NCI-H526 treated with DMSO at 0.1 percent for 48 hours (cell line): ENCODE measurements around the gene SIGLEC7.

Experiments used
- DNase-seq: peaks from one replicate; lab custom pipeline; 2025; lab: John Stamatoyannopoulos, UW

Gene SIGLEC7

GRCh38 chr19:51119101-51119500 is 23.0 kb upstream of the SIGLEC7 start:
- DNase-seq = no peak

DNA sequence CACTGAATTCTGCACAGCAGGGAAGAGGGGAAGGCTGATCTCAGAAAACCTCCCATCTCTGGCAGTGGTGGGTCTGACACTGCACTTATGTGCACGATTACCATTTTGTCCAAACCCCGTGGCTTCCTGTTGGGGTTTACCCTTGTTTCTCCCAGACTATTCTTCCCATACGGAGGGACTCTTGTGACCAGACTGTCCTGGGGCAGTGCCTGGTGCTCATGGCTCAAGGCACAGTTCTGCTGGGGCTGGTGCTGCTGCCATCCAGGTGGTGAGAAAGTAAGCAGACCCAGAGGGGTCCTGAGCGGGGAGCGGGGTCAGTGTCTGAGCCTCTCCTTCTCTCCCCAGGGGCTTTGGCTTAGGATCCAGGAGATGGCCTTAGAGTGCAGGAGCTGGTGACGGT is 22.5 kb upstream of the SIGLEC7 start:
- no peak for DNase-seq

DNA sequence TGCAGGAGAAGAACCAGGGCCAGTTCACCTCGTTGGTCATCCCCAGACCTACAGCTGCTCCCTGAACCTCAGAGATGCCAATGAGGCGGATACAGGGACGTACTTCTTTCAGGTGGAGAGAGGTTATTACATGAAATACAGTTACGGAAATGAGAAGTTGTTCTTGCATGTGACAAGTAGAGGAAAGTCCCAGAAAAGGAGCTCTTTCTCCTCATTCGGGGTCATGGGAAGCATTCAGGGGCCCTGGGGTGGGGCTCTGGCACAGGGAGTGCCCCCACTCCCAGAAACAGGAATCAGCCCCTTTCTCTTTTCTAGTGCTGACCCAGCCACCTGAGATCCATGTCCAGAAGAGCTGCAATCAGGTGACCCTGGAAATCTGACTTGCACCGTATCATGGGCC is 21.9 kb upstream of the SIGLEC7 start:
- no peak for DNase-seq

- no peak for DNase-seq
These were observed 20.8 kb upstream of the SIGLEC7 start for GRCh38 chr19:51121257-51121656.

GRCh38 chr19:51122112-51122981 is 19.8 kb upstream of the SIGLEC7 start:
- DNase-seq = no peak

DNA sequence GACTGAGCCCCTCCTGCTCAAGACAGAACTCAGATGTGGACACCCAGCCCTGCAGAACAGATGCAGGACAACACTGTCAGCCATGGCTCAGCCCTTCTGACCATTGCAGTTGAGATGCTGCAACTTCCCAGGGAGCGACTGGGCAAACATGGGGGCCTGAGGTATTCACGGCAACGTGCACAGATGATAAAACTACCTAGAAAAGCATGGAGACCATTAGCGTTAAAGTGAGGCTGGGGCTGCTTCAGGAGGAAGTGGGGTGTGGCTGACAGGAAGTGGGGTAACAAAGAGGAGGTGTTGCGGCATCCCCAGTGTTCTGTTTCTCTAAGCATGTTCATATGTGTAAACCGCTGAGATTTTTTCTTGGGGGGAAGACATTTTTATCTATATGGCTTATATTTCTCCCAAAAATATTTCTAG is 18.7 kb upstream of the SIGLEC7 start:
- no peak for DNase-seq

- no peak for DNase-seq
These were observed 18.3 kb upstream of the SIGLEC7 start for GRCh38 chr19:51123802-51124201.

GRCh38 chr19:51124216-51124615 is 17.9 kb upstream of the SIGLEC7 start:
- DNase-seq = no peak

- no peak for DNase-seq
These were observed 17.4 kb upstream of the SIGLEC7 start, which contains the start of gene SIGLEC9 for GRCh38 chr19:51124729-51125128. SIGLEC9 (plus strand) TSS chr19:51124906; CDS start chr19:51124975, 69 bp downstream.

- DNase-seq = no peak
These were observed 16.6 kb upstream of the SIGLEC7 start for GRCh38 chr19:51125421-51126075.

GRCh38 chr19:51127032-51127431 is 15.1 kb upstream of the SIGLEC7 start:
- DNase-seq = no peak

DNA sequence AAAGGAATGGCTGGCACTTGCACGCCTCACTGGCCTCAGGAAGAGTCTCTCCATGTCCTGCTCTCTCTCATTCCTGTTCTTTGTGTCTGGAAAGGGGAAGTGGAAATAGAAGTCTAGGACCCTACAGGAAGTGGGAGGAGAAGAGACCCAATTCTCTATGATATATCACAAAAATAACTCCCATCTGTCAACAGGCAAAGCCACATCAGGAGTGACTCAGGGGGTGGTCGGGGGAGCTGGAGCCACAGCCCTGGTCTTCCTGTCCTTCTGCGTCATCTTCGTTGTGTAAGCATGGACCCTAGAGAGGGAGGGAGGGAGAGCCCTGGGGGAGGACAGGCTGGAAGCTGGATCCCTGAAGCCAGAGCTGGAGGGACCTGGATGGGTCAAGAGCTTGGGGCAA is 14.3 kb upstream of the SIGLEC7 start:
- no peak for DNase-seq

GRCh38 chr19:51128227-51128626 is 13.9 kb upstream of the SIGLEC7 start:
- no peak for DNase-seq

DNA sequence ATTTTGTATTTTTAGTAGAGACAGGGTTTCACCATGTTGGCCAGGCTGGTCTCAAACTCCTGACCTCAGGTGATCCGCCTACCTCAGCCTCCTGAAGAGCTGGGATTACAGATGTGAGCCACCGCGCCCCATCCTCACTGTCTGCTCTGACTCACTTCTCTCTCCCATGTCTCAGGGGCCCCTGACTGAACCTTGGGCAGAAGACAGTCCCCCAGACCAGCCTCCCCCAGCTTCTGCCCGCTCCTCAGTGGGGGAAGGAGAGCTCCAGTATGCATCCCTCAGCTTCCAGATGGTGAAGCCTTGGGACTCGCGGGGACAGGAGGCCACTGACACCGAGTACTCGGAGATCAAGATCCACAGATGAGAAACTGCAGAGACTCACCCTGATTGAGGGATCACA is 12.4 kb upstream of the SIGLEC7 start:
- DNase-seq = no peak

- no peak for DNase-seq
These were observed 10.1 kb upstream of the SIGLEC7 start for GRCh38 chr19:51131780-51132680.

DNA sequence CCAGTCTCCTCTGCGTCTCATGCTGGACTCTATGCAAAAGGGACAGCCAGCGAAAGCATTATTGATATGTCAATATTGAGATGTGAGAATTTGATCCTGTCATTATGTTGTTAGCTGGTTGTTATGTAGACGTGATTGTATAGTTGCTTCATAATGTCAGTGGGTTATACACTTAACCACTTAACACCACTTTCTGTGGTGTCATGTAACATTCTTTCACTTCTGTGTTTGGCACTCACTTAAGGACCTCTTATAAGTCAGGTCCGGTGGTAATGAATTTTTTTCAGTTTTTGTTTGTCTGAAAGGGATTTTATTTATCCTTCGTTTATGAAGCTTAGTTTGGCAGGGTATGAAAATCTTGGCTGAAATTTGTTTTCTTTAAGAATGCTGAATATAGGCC is 7.1 kb upstream of the SIGLEC7 start:
- no peak for DNase-seq

DNA sequence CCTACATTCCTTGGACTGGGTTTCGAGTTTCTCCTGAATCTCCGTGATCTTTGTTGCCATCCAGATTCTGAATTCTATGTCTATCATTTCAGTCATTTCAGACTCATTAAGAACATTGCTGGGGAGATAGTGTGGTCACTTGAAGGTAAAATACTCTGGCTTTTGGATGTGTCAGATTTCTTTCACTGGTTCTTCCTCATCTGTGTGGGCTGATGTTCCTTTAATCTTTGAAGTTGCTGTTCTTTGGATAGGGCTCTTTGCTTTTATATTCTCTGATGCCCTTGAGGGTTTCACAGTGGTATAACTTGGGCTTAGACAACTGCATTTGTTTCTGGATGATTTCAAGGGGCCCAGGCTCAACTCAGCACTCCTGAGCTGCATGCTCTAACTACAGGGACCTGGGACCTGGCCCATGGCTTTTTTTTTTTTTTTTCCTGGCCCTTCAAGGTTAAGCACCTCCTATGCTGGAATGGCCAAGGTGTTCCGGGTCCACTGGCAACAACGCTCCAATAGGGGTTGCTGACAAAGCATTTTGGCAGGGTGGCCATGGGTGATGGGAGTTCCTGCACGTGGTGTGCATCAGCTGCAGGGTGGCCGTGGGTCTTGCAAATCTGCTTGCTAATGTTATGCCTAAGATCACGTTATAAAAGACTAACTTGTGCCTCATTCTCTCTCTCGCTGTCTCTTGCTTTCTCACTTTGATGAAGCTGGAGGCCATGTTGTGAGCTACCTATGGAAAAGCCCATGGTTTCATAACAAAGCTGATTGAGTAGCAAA is 5.9 kb upstream of the SIGLEC7 start:
- no peak for DNase-seq

DNA sequence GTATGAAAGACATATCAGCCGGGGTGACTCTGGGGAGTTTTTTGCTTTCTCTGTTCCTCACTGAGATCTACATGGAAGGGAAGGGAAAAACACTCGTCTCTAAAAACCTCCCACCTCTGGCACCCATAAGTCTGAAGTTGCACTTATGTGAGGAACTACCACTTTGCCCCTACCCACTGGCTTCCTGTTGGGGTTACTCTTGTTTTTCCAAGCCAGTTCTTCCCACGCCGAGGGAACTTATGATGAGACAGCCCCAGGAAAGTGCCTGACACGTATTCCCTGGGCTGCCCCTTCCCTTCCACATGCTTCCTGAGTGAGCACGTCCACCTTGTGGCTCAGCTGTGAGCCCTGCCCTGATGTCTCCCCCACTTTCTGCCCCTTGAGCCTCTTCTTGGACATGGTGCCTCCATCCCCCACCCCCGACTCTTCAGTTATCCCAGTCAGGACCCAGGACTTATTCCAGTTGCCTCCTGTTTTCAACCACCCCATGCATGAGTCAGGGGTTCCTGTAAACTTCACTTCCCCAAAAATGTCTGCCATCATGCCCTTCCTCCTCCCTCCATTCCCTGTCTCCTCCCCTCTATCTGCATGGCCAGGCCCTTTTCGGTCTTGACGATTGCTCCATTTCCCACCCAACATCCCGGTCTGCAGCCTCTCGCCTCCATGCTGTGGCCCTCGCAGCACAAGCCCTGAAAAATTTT is 5.1 kb upstream of the SIGLEC7 start:
- DNase-seq = no peak

DNA sequence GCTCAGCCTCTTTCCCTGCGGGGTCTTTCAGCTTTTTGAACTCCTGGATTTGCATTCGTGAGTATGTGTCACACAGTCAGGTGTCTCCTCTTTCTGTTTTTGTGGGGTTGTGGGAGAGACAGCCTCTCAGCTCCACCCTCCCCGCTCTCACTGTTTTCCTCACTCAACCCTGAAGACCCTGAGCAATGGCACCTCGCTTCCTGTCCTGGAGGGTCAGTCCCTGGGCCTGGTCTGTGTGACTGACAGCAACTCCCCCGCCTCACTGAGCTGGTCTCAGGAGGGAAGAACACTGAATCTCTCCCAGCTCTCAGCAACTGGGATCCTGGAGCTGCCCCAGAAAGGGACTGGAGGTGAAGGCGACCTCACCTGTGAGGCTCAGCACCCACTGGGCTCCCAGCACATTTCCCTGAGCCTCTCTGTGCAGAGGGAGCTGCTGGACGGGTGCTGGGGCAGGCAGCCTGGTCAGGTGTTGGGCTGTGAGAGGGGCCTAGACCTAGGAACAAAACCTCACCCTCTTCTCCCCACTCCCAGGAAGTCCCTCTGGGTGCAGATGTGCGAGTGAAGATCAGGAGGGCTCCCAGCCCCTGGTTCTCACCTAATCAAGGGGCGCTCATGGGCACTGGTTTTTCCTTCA is 4.2 kb upstream of the SIGLEC7 start:
- DNase-seq = no peak

DNA sequence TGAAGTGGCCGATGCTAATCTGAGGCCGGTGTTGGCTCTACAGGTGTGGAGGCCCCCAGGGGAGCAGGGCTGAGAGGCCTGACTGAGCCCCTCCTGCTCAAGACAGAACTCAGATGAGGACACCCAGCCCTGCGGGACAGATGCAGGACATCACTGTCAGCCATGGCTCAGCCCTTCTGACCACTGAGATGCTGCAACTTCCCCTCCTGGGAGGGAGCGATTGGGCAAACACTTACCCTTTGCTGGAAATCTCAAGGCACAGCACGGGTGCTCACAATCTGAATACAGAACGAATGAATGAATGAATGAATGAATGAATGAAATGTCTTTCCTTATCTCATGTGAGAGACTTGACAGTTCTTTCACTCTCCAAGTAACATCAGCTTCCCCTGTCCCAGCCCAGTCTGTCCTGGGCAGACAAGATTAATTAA is 3.5 kb upstream of the SIGLEC7 start:
- no peak for DNase-seq
